K562 (cell line): ENCODE measurements around the gene EEF1AKMT4. TPM values are rescaled to one million over a fixed set of nuclear protein-coding genes. Genes with fewer than 3 reads are reported as not detected.

Experiments
- ARHGAP35 ChIP-seq: fragments of 450-650 bp; IDR thresholded peaks from 2 replicates; pipeline ENCODE4 v1.6.1; 2018; ENCODE audit not compliant: partially characterized antibody
- ARID4B ChIP-seq: sonication (generic); formaldehyde crosslinking; IDR thresholded peaks from 2 replicates; pipeline ENCODE4 v1.8.0; 2022; ENCODE audit warnings: mild to moderate bottlenecking, missing genetic modification reagents
- E2F6 ChIP-seq, 2 experiments: IDR thresholded peaks; 2 replicates each; pipeline ENCODE4 v1.6.1; 2011; ENCODE audit warnings: borderline replicate concordance in 1 of 2, control low read depth in 1 of 2, low read depth in 1 of 2, low read length in 1 of 2, mild to moderate bottlenecking in 1 of 2, mixed read lengths in 1 of 2, moderate library complexity in 1 of 2; ENCODE audit not compliant: insufficient read depth in 1 of 2, insufficient read length in 1 of 2, poor library complexity in 1 of 2, severe bottlenecking in 1 of 2; ENCODE audit errors: extremely low read depth in 1 of 2
- NCOA4 ChIP-seq: fragments of 450-650 bp; IDR thresholded peaks from 2 replicates; pipeline ENCODE4 v1.6.1; 2018; ENCODE audit warnings: mild to moderate bottlenecking; ENCODE audit not compliant: partially characterized antibody
- PKNOX1 ChIP-seq: fragments of 450-650 bp; IDR thresholded peaks from 2 replicates; pipeline ENCODE4 v1.6.1; 2016
- PRMT5 ChIP-seq: sonication (generic); formaldehyde crosslinking; IDR thresholded peaks from 2 replicates; pipeline ENCODE4 v1.5.0; 2020; ENCODE audit warnings: missing genetic modification reagents
- RBM34 ChIP-seq: fragments of 200-400 bp; formaldehyde crosslinking; IDR thresholded peaks from 2 replicates; pipeline ENCODE4 v1.6.1; 2018; ENCODE audit warnings: low read length, borderline replicate concordance; ENCODE audit not compliant: insufficient read depth
- SAFB2 ChIP-seq: fragments of 200-400 bp; formaldehyde crosslinking; IDR thresholded peaks from 2 replicates; pipeline ENCODE4 v1.6.1; 2018; ENCODE audit warnings: borderline replicate concordance, low read length, low read depth, moderate library complexity; ENCODE audit not compliant: severe bottlenecking
- SMARCC2 ChIP-seq: fragments of 450-650 bp; IDR thresholded peaks from 2 replicates; pipeline ENCODE4 v1.6.1; 2017; ENCODE audit warnings: antibody characterized with exemption, moderate library complexity, mild to moderate bottlenecking, low read depth
- XRCC3 ChIP-seq: fragments of 450-650 bp; IDR thresholded peaks from 2 replicates; pipeline ENCODE4 v1.6.1; 2017; ENCODE audit warnings: mild to moderate bottlenecking, moderate library complexity
- ZNF197 ChIP-seq: fragments of 200-800 bp; sonication (Bioruptor generic); IDR thresholded peaks from 2 replicates; pipeline ENCODE4 v1.6.1; 2016; ENCODE audit warnings: low read depth, missing genetic modification characterization, missing compliant biosample characterization
- ZNF398 ChIP-seq: fragments of 250-450 bp; sonication (Bioruptor Pico); IDR thresholded peaks from 2 replicates; pipeline ENCODE4 v1.8.0; 2021; ENCODE audit warnings: moderate library complexity, mild to moderate bottlenecking, inconsistent platforms
- polyA plus RNA-seq, 8 experiments: library from polyadenylated mRNA; depleted of rRNA in 4 of 8; stranded (reverse) in 5 of 8; unstranded in 3 of 8; fragments of >200 nt; fragmentation: Nextera tagmentation in 2 of 8; fragmentation: Illumina TruSeq in 1 of 8; extraction: Ambion mirVana in 2 of 8; extraction: Trizol in 1 of 8; gene quantifications; 2 replicates each; pipeline versions ENCODE4 v1.2.1 to v1.2.3, GENCODE V29; 2011 to 2014; ENCODE audit warnings: inconsistent platforms in 1 of 8, missing spikeins in 1 of 8
- total RNA-seq, 7 experiments: library from RNA; depleted of rRNA in 6 of 7; stranded (reverse); fragments of >200 nt in 6 of 7; fragmentation: Illumina TruSeq in 2 of 7; extraction: Trizol in 2 of 7; gene quantifications; 2 replicates each; pipeline versions ENCODE4 v1.2.1 to v1.2.3, GENCODE V29; 2011 to 2021; ENCODE audit warnings: low replicate concordance in 1 of 7
- TF ChIP-seq, protein P1 (sequence below), 3 experiments: fragments of 200-800 bp in 1 of 3; fragments of 250-450 bp in 1 of 3; fragments of 450-650 bp in 1 of 3; sonication (Bioruptor Pico) in 1 of 3; sonication (Bioruptor generic) in 1 of 3; formaldehyde crosslinking in 1 of 3; IDR thresholded peaks; 2 replicates each; pipeline versions ENCODE4 v1.6.1 to v1.8.0; 2016 to 2022; ENCODE audit warnings: mild to moderate bottlenecking in 2 of 3, missing genetic modification characterization in 2 of 3, missing compliant biosample characterization in 1 of 3, moderate library complexity in 1 of 3

Gene EEF1AKMT4
- total and polyA plus RNA-seq, 9 of the 15 experiments (the other 6 are each of a cell fraction or from before 2014, with no cell fraction given): 10.3 to 49.4 (median 18.9) TPM

- TF ChIP-seq, protein P1, sequence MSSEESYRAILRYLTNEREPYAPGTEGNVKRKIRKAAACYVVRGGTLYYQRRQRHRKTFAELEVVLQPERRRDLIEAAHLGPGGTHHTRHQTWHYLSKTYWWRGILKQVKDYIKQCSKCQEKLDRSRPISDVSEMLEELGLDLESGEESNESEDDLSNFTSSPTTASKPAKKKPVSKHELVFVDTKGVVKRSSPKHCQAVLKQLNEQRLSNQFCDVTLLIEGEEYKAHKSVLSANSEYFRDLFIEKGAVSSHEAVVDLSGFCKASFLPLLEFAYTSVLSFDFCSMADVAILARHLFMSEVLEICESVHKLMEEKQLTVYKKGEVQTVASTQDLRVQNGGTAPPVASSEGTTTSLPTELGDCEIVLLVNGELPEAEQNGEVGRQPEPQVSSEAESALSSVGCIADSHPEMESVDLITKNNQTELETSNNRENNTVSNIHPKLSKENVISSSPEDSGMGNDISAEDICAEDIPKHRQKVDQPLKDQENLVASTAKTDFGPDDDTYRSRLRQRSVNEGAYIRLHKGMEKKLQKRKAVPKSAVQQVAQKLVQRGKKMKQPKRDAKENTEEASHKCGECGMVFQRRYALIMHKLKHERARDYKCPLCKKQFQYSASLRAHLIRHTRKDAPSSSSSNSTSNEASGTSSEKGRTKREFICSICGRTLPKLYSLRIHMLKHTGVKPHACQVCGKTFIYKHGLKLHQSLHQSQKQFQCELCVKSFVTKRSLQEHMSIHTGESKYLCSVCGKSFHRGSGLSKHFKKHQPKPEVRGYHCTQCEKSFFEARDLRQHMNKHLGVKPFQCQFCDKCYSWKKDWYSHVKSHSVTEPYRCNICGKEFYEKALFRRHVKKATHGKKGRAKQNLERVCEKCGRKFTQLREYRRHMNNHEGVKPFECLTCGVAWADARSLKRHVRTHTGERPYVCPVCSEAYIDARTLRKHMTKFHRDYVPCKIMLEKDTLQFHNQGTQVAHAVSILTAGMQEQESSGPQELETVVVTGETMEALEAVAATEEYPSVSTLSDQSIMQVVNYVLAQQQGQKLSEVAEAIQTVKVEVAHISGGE (CRISPR knock-in tag; IDR thresholded peaks at IDR 0.05): peak in 1 of 3 experiments; percentile 85; a peak in 2 of 6 replicates
- no peak for TF ChIP-seq ARID4B (CRISPR knock-in tag)
- peak; percentile 73 for TF ChIP-seq ARHGAP35
- 0 out of 2 replicates have a peak, but pooled peaks have one; percentile 23 for TF ChIP-seq SMARCC2
- TF ChIP-seq RBM34: no peak
- no peak for TF ChIP-seq ZNF398
- TF ChIP-seq NCOA4: no peak
- no peak for TF ChIP-seq XRCC3
- no peak for TF ChIP-seq SAFB2
- TF ChIP-seq ZNF197 (CRISPR knock-in tag): no peak
- TF ChIP-seq PRMT5 (CRISPR knock-in tag): no peak
- TF ChIP-seq PKNOX1: no peak
- peak in 1 of 2 experiments; percentile 30 for TF ChIP-seq E2F6 (IDR thresholded peaks at IDR 0.05; ENCODE audit: borderline replicate concordance in 1 of 2, extremely low read depth in 1 of 2, insufficient read depth in 1 of 2, insufficient read length in 1 of 2, low read depth in 1 of 2, low read length in 1 of 2, poor library complexity in 1 of 2, severe bottlenecking in 1 of 2)
Measured at GRCh38 chr3:184298759-184299487, 49.5 kb downstream of the EEF1AKMT4 start, which contains the start of gene PSMD2 (continued).
